HL-60 (cell line): ENCODE measurements around the gene GRID1.

Experiments
- CTCF ChIP-seq: IDR thresholded peaks from one replicate; pipeline ENCODE4 v1.5.1; 2011; ENCODE audit warnings: low read length, control low read depth, inconsistent platforms; ENCODE audit not compliant: insufficient read depth
- GABPA ChIP-seq: IDR thresholded peaks from 2 replicates; pipeline ENCODE4 v1.6.1; 2012; ENCODE audit warnings: low read depth
- POLR2AphosphoS5 ChIP-seq: IDR thresholded peaks from 2 replicates; pipeline ENCODE4 v1.6.1; 2012; ENCODE audit warnings: low read depth
- REST ChIP-seq: IDR thresholded peaks from 2 replicates; pipeline ENCODE4 v1.6.1; 2012; ENCODE audit warnings: low read depth; ENCODE audit not compliant: insufficient replicate concordance
- SPI1 ChIP-seq: IDR thresholded peaks from 2 replicates; pipeline ENCODE4 v1.6.1; 2012; ENCODE audit warnings: low read depth, mild to moderate bottlenecking, borderline replicate concordance

- TF ChIP-seq CTCF (no peak), POLR2AphosphoS5 (no peak), REST (no peak), GABPA (no peak), SPI1 (no peak)
Observed at GRCh38 chr10:86202226-86202735, 164.3 kb downstream of the GRID1 start.
